GM12878 (cell line): ENCODE data around the gene LSMEM2. TPM values are rescaled to one million over a fixed set of nuclear protein-coding genes. Genes with fewer than 3 reads are reported as not detected.
"Not testable (repeated sequence)": the region's sequence is repeated elsewhere in the genome, so short reads cannot be mapped to it uniquely, and the experiment has no call there.

ENCODE experiments used
- ATAC-seq: fragments of 200-7000 bp; cut with Tn5 transposase; 3 replicates; pipeline ENCODE4 v1.9.1; 2020; ENCODE audit warnings: mild to moderate bottlenecking, moderate library complexity
- BruUV-seq: library from RNA; stranded (reverse); fragments of 400-500 nt; replicated peaks from 2 replicates; lab custom pipeline; 2021; lab: Mats Ljungman, UMichigan
- CTCF ChIA-PET: fragments of 300-600 bp; sonication (Branson Sonifier 250); formaldehyde crosslinking; extraction: SDS; loops from one replicate; lab custom pipeline; 2021; ENCODE audit warnings: inconsistent platforms; lab: Yijun Ruan, JAX
- POLR2A ChIA-PET: fragments of 350-600 bp; formaldehyde crosslinking; extraction: SDS; loops from one replicate; lab custom pipeline; 2021; ENCODE audit warnings: inconsistent platforms; lab: Charles Lee
- RAD21 ChIA-PET: fragments of 300-600 bp; sonication (Branson Sonifier 250); formaldehyde crosslinking; loops from one replicate; lab custom pipeline; 2023; ENCODE audit warnings: antibody characterized with exemption; ENCODE audit not compliant: unreplicated experiment; lab: Charles Lee
- SMC1A ChIA-PET: fragments of 300-600 bp; sonication (Branson Sonifier 250); formaldehyde crosslinking; loops from one replicate; lab custom pipeline; 2023; ENCODE audit not compliant: unreplicated experiment, uncharacterized antibody; lab: Charles Lee
- DNase-seq: peaks from one replicate; pipeline ENCODE4 v3.0.0-alpha.2; 2011; ENCODE audit warnings: low read depth, low spot score
- FAIRE-seq: peaks from 3 replicates; lab custom pipeline; 2011; peaks lifted over from hg19 to GRCh38; lab: Jason Lieb, UNC
- H2AFZ ChIP-seq: 2 replicates; pipeline ENCODE4 v1.6.0; 2011; ENCODE audit warnings: low read depth, low read length, control low read depth; ENCODE audit not compliant: control insufficient read depth
- H3K27ac ChIP-seq: 2 replicates; pipeline ENCODE4 v1.5.1; 2011; ENCODE audit warnings: control low read depth; ENCODE audit not compliant: control insufficient read depth, insufficient read depth
- H3K27me3 ChIP-seq, 2 experiments: replicated peaks in 1 of 2; 2 replicates each; pipeline versions ENCODE4 v1.6.0 to v1.6.1; 2011; ENCODE audit warnings: low read length in 1 of 2; ENCODE audit not compliant: control insufficient read depth in 2 of 2, insufficient read depth in 2 of 2
- H3K36me3 ChIP-seq, 2 experiments: 2 replicates each; pipeline ENCODE4 v1.5.1; 2011; ENCODE audit warnings: low read length in 1 of 2; ENCODE audit not compliant: control insufficient read depth in 2 of 2, insufficient read depth in 2 of 2
- H3K4me1 ChIP-seq: 2 replicates; pipeline ENCODE4 v1.6.1; 2011; ENCODE audit warnings: mild to moderate bottlenecking, low read length, moderate library complexity, mixed read lengths; ENCODE audit not compliant: control insufficient read depth, insufficient read depth
- H3K4me2 ChIP-seq: 2 replicates; pipeline ENCODE4 v1.6.0; 2011; ENCODE audit warnings: control low read depth; ENCODE audit not compliant: control insufficient read depth, insufficient read depth
- H3K4me3 ChIP-seq: fragments of 200-600 bp; sonication (generic); 2 replicates; pipeline ENCODE4 v1.5.1; 2016
- H3K79me2 ChIP-seq: 2 replicates; pipeline ENCODE4 v1.6.0; 2011; ENCODE audit warnings: low read length; ENCODE audit not compliant: control insufficient read depth, insufficient read depth
- H3K9ac ChIP-seq: 2 replicates; pipeline ENCODE4 v1.8.0; 2011; ENCODE audit warnings: low read length, control low read depth, mixed read lengths; ENCODE audit not compliant: control insufficient read depth, insufficient read depth
- H3K9me3 ChIP-seq: replicated peaks from 3 replicates; pipeline ENCODE4 v1.5.1; 2011; ENCODE audit warnings: mild to moderate bottlenecking, low read length; ENCODE audit not compliant: control insufficient read depth, insufficient read depth
- H4K20me1 ChIP-seq: 2 replicates; pipeline ENCODE4 v1.6.0; 2011; ENCODE audit not compliant: control insufficient read depth, insufficient read depth
- CEBPB ChIP-seq, 2 experiments: fragments of 150-350 bp in 1 of 2; IDR thresholded peaks; 2 replicates each; pipeline ENCODE4 v1.6.1; 2012 to 2014; ENCODE audit warnings: low read depth in 2 of 2, low read length in 2 of 2, borderline replicate concordance in 1 of 2, inconsistent platforms in 1 of 2
- JUNB ChIP-seq: IDR thresholded peaks from 2 replicates; pipeline ENCODE4 v1.6.1; 2016; ENCODE audit warnings: antibody characterized with exemption, mild to moderate bottlenecking
- NBN ChIP-seq: fragments of 450-650 bp; IDR thresholded peaks from 2 replicates; pipeline ENCODE4 v1.6.1; 2016
- PBX3 ChIP-seq: IDR thresholded peaks from 2 replicates; pipeline ENCODE4 v1.6.1; 2011; ENCODE audit warnings: mild to moderate bottlenecking, low read depth, low read length, moderate library complexity; ENCODE audit not compliant: insufficient replicate concordance
- SMARCA5 ChIP-seq: fragments of 450-650 bp; IDR thresholded peaks from 2 replicates; pipeline ENCODE4 v1.6.1; 2017; ENCODE audit warnings: mild to moderate bottlenecking
- WGBS: methylation state at CpG from one replicate; pipeline ENCODE4 v1.1.6; 2016; ENCODE audit warnings: low lambda C conversion rate; ENCODE audit not compliant: insufficient replicate concordance, insufficient coverage; ENCODE audit errors: missing lambda C conversion rate; 5-methylcytosine and 5-hydroxymethylcytosine counted together
- in situ Hi-C: fragments of 300-500 bp; cut with MboI; formaldehyde crosslinking; loops from 9 replicates; pipeline ENCODE4 v1.14.3; 2018; ENCODE audit warnings: mixed read lengths
- intact Hi-C: fragments of 100-400 bp; cut with micrococcal nuclease; formaldehyde crosslinking; loops from one replicate; pipeline ENCODE4 v1.14.2; 2022; ENCODE audit not compliant: unreplicated experiment
- polyA plus RNA-seq, 11 experiments: library from polyadenylated mRNA; depleted of rRNA in 4 of 11; unstranded in 6 of 11; stranded (reverse) in 5 of 11; fragments of >200 nt; fragmentation: Nextera tagmentation in 4 of 11; fragmentation: Illumina TruSeq in 1 of 11; extraction: Ambion mirVana in 4 of 11; extraction: Trizol in 1 of 11; gene quantifications; 1 replicate in 1 of 11; 2 replicates in 10 of 11; pipeline versions ENCODE4 v1.2.1 to v1.2.3, GENCODE V29; 2011 to 2016; ENCODE audit warnings: inconsistent platforms in 2 of 11, missing spikeins in 2 of 11, low read depth in 1 of 11
- total RNA-seq, 4 experiments: library from RNA; depleted of rRNA in 3 of 4; stranded (reverse); fragments of >200 nt in 3 of 4; fragmentation: Illumina TruSeq in 1 of 4; extraction: Trizol in 1 of 4; gene quantifications; 2 replicates each; pipeline versions ENCODE4 v1.2.1 to v1.2.3, GENCODE V29; 2013 to 2021

LSMEM2 gene
- total and polyA plus RNA-seq, 10 of the 15 experiments (the other 5 are each of a cell fraction or from before 2014, with no cell fraction given): 0.17 TPM; not detected in 9

DNA sequence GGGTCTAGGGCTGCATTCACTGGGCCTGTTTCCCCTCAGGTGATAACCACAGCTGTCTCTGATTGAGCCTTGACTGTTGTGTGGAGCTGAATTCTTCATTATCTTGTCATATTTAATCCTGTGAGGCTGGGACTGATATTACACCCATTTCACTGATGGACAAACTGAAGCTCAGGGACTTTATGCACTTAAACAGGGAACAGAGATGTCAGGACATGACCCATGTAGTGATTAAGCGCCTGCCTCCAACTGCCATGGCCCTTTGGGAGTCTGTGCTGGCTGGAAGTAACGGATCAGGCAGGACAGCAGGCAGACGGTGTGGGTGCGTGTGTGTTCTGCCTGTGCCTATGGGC lies 35.4 kb upstream of the LSMEM2 start:
- POLR2A ChIA-PET: interaction anchor here (0.6 to 2.3 kb wide), 7 partner anchors 8 to 913 kb away, joined by 3 to 9 read pairs (median 6); partner anchors contain the start of gene GNAI2
- intact Hi-C loops: no loop called here
- SMC1A ChIA-PET: interaction anchor here (1.0 to 3.2 kb wide), 3 partner anchors 15 to 28 kb away, joined by 4 to 15 read pairs (median 4); no protein-coding TSS in a partner anchor
- H2AFZ ChIP-seq: no peak overlapping the region
- in situ Hi-C loops: no loop called here
- peaks cover 19% of the 10 kb centered on the region for H4K20me1 ChIP-seq
- FAIRE-seq: no peak
- H3K27me3 ChIP-seq: no peaks in the 10 kb centered on the region
- BruUV-seq: no TSS peak
- no peak for DNase-seq
- TF ChIP-seq JUNB (no peak), PBX3 (no peak), NBN (no peak), CEBPB (IDR thresholded peaks at IDR 0.05; ENCODE audit: borderline replicate concordance in 1 of 2, low read depth in 2 of 2, low read length in 2 of 2) (no peak), SMARCA5 (0 out of 2 replicates have a peak, but pooled peaks have one; percentile 27)
- TF ChIP-seq, all 136 proteins: peak for 1
- ChIA-PET RAD21 (interaction anchor here (0.7 to 5.1 kb wide), 5 partner anchors 8 to 17 kb away, joined by 3 to 36 read pairs (median 3); no protein-coding TSS in a partner anchor), CTCF (interaction anchor here (0.9 to 3.6 kb wide), 3 partner anchors 16 to 48 kb away, joined by 5 to 42 read pairs (median 6); no protein-coding TSS in a partner anchor)
- Histone ChIP-seq H3K79me2 (peaks cover 87% of the 10 kb centered on the region), H3K4me2 (peak overlapping the region; percentile 90), H3K9ac (peak overlapping the region; percentile 49), H3K4me3 (peak overlapping the region; percentile 27; the same call in 1 of the 2 replicates), H3K4me1 (peaks cover 58% of the 10 kb centered on the region), H3K9me3 (no peaks in the 10 kb centered on the region), H3K27ac (peak overlapping the region; percentile 82), H3K36me3 (peaks cover 6 to 7% of the 10 kb centered on the region in 2 experiments; a peak in 3 of 4 replicates)
- WGBS: 99% methylated on average over 4 of the region's 4 CpGs
- no peak for ATAC-seq

- H3K27me3 ChIP-seq, H3K4me2 ChIP-seq, H3K27ac ChIP-seq, BruUV-seq, H3K4me3 ChIP-seq, in situ Hi-C loops, H3K9me3 ChIP-seq, SMC1A ChIA-PET, DNase-seq, H3K9ac ChIP-seq, H2AFZ ChIP-seq, ATAC-seq, FAIRE-seq, intact Hi-C loops: not testable (repeated sequence)
- ChIA-PET POLR2A (interaction anchor here (1.7 kb wide), 1 partner anchor 9 kb away, joined by 7 read pairs; the partner anchor contains the start of gene GNAI2), RAD21 (interaction anchor here (5.1 kb wide), 1 partner anchor 18 kb away, joined by 36 read pairs; no protein-coding TSS in a partner anchor), CTCF (interaction anchor here (0.6 to 3.6 kb wide), 4 partner anchors 9 to 79 kb away, joined by 3 to 42 read pairs (median 3); partner anchors contain the start of gene GNAI2)
- Histone ChIP-seq H3K4me1 (peaks cover 58% of the 10 kb centered on the region), H3K79me2 (peaks cover 86% of the 10 kb centered on the region), H3K36me3 (peaks cover 11 to 12% of the 10 kb centered on the region in 2 experiments; a peak in 3 of 4 replicates), H4K20me1 (peaks cover 23% of the 10 kb centered on the region)
- WGBS: 91% methylated on average over 6 of the region's 6 CpGs
These were observed 34.1 kb upstream of the LSMEM2 start for GRCh38 chr3:50244813-50245212.
